HG02870 (cell line): ENCODE measurements around the gene PBX3.

Experiments
- ATAC-seq: cut with Tn5 transposase; IDR thresholded peaks from one replicate; pipeline ENCODE4 v1.9.1; 2021; ENCODE audit warnings: mild to moderate bottlenecking, moderate library complexity; ENCODE audit not compliant: unreplicated experiment

The PBX3 gene

DNA sequence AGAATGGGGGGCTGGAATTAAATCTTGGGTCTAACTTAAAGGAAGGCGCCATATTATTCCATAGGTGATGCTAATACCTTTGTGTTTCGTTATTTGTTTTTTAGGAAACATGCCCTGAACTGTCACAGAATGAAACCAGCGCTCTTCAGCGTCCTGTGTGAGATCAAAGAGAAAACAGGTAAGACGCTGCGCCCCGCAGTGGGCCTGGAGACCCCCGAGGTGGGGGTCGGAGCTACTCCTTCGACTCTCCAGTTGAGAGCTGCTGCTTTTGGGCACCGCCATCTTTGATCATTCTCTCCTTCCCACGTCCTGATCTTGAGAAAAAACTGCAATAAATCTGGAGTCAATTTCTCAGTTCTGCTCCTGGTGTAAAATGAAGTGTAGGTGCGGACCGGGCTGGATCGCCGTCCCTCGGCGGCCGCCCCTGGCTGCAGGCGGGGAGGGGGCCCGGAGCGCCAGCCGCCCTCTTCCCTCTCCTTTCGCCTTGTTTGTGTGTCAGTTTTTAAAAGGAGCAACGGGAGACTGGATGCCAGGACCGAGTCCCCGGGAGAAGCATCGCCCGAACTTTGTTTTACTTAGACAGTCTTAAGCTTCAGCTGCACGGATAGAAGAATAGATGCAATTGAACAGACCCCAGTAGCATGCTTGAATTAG, 1.4 kb downstream of the PBX3 start:
- no peak for ATAC-seq

DNA sequence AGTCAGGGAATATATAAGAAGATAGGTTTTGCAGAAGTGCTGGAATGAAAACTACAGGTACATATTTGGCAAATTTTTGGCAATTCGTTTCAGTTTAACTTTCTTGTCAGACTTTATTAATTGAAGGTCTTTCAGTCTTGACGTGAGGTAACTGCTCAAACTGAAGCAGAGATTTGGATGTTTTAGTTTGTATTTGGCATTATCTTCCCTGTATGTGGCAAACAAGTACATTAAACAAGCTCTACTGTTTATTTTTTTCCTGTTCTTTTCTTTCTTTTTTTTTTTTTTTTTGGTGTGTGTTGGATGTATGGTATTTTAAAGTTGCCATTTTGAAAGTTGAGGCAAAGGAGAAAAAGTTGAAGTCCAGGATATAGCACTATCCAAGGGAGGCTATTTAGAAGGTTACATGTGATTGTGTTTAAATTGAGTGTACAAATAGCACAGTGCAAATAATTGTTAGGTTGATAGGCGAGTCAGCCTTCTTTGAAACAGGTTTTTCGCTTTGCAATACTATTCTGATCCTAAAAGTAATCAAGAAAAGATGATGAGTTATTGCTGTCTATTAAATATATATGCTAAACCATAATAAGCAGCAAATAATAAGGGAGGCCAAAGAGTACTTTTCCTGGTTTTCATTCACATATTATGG, 2.2 kb downstream of the PBX3 start:
- no peak for ATAC-seq

- ATAC-seq = no peak
Measured at GRCh38 chr9:125749951-125750626, 2.9 kb downstream of the PBX3 start.

DNA sequence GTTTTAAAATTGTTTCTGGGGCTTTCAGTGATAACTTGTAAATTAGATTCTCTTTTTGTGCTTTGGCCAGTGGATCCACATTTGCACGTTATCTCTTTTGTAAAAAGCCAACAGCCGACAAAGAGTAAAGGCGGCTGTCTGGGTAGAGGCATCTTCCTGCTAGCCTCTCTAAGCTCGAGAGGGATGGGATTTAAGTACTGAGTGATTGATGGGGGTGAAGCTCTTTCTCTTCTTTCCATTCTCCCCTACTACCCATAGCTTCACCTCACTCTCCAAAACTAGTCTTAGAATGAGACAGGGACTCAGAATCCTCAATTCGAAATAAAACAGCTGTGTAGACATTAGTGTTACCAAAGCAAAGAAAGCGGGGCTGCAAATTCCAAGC, 3.4 kb downstream of the PBX3 start:
- no peak for ATAC-seq

DNA sequence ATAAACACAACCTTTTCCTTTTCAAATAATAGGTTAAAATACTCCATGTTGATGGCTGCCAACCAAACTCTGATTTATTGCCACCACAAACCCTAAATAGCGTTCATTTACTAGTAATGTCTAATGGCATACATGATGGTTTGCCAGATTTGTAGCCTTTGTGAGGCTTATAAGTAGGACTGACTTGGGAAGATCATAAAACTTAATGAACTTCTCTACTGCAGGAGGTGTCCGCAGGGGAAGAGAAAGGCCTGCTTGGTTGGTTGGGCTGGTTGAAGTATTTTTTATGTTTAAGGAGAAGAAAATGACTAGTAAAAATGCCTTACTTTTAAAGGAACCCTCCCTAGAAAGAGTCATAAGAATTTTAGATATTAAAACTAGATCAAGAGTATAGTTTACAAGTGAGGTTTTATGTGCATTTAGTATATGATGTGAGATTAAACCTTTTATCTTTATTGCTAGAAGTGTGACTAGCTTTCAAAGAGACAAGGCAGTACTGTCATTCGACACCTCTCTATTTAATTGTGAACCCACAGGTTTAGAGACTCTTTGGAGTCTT, 5.0 kb downstream of the PBX3 start:
- no peak for ATAC-seq

- no peak for ATAC-seq
Measured at GRCh38 chr9:125754096-125754495, 6.9 kb downstream of the PBX3 start.

DNA sequence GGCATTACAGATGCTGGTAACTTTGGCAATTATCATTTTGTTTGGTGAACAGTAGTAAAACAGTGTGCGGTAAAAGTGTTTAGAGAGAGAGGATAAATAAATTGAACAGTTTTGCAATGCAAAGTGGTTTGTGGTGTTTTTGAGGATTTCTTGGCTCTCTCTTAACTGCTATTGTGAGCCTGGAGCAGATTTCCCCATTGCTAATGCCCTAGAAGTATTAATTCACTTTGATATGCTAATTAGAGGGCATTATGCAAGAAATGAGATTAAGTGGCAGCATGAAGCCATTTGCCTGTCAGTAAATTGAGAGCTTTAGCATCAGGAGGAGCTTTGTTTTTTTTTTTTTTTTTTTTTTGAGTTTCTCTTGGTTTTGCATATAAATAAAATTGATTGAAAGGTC, 8.2 kb downstream of the PBX3 start:
- ATAC-seq = no peak

GRCh38 chr9:125756518-125756917, 9.3 kb downstream of the PBX3 start:
- no peak for ATAC-seq

- no peak for ATAC-seq
Measured at GRCh38 chr9:125757834-125758233, 10.7 kb downstream of the PBX3 start.

DNA sequence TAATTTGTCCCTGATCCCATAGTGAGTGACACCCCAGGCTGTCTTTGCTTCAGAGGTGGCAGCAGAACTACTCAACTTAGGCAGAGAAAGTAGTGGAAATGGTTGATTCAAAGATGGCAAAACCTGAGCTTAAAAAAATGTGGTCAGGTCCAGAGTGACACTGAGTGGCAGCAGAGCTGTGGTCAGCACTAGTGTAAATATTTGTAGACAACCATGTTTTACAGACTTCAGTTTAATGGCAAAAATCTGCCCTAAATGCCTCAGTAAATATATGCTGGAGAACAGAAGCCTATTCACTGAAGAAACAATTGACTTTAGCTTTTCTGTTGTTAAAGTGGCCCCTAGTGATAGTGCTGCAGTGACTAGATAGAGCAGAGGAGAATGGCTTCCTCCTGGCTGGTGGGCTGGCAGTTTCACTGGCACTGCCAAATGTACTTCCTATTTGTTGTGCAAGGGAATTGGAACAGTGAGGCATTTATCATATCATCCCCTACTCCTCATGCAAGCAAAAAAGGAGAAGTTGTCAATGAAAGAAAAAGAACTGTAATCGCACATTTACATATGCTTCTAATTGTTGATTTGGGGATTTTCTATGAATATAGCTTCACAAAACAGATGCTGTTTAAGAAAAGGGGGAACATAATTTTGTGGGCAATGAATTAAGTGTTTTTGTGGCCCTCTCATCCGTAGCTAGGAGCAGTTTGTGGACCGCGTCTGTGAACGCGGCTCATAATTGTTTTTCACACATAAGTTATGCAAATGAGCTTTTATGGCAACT, 12.0 kb downstream of the PBX3 start:
- ATAC-seq = no peak

DNA sequence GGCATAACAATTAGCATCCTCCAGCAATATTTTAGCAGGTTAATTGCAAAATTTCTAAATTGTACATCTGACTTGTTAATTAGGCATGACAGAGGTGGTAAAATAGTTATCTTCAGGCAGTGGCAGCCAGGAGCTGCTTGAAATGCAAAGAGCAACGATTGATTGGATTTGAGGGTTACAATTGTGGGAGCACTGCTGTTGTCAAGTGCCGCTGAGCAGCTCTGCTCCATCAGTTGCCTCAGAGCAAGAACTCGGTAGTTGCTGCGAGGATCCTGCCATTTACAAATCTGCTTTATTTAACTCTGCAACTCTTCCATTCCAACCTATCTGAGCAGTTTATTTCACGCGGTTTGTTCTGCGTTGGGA, 12.6 kb downstream of the PBX3 start:
- no peak for ATAC-seq

DNA sequence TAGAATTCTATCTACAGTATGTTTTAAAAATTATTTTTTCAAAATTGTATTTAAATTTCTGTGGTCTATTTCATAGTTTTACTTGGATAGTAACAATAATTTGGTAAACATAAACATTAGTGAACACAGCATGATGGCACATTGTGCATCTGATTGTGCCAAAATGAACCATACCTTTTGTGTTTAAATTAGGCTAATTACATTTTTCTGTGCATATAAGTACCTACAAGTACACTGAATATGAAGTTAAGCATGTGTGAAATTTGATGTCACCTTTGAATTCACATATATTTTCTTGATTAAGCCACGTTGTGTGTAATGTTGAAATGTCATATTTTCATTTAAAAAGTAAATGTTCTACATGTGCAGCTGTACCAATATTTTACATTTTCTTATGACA, 13.4 kb downstream of the PBX3 start:
- no peak for ATAC-seq

DNA sequence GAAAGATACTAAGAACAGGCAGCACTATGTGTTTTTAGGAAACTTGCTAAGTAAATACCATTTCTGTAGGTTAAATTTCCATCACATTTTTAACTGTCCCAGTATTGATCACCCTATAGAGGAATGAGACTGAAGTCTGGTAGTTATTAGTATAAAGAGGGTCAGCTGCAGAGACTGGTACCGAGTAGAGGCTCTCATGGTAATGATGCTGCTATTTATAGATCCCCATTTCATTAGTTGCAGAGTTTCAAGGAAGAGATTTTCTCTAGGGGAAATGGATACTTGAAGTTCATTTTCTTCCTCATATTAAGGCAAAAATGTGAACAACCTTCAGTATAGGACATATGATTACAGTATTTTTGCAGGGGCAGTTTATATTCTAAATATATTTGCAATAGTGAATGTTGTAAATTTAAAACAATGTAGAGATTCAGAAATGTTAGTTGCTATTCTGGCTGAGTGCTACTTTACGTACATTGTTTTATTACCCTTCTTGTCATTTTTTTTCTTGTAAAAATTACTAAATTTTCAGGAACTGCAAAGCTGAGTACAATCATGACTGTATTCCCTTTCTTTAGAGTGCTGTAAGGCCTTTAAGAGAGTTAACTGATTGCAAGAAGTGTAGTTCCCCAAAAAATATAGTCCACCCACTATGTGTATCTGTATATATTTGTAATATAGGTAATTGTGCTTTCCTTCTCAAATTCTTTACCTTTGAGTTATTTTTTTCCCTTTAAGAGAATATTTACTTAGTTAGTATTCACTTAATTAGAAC, 14.7 kb downstream of the PBX3 start:
- no peak for ATAC-seq

DNA sequence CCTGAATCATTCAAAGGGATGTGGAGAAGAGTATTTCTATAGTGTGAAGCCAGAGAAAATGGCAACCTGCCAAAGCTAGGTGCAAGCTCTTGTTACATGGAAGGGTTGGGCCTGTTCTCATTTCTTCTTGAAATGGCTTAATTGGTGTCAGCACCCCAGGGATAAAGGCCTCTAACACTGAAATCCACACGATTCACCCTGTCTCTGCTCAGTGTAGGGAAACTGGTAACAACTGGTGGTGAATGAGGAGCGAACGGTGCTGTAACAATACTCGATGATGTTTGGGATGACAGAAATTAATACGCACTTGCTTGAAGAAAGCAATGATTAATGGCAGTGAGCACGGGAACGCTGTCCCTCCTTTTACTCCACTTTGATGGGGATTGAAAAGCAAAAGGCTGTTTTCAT, 16.2 kb downstream of the PBX3 start:
- no peak for ATAC-seq

DNA sequence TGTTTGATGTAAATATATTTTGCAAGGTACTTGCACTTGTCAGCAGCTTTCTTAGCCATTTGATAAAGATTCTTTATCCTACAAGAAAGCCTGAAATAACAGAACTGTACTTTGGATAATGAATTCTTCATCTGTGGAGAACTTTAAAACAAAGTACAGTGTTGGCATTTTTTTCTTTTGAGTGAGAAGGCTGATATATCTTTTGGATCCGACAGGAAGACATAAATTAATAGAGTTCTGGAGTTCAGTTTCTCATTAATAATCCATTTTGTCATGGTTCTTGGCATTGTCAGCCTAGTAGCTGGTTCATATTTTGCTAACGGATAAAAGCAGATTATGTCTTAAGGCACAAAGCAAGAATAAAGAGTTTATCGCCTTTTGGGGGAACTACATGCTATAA, 17.0 kb downstream of the PBX3 start:
- no peak for ATAC-seq

DNA sequence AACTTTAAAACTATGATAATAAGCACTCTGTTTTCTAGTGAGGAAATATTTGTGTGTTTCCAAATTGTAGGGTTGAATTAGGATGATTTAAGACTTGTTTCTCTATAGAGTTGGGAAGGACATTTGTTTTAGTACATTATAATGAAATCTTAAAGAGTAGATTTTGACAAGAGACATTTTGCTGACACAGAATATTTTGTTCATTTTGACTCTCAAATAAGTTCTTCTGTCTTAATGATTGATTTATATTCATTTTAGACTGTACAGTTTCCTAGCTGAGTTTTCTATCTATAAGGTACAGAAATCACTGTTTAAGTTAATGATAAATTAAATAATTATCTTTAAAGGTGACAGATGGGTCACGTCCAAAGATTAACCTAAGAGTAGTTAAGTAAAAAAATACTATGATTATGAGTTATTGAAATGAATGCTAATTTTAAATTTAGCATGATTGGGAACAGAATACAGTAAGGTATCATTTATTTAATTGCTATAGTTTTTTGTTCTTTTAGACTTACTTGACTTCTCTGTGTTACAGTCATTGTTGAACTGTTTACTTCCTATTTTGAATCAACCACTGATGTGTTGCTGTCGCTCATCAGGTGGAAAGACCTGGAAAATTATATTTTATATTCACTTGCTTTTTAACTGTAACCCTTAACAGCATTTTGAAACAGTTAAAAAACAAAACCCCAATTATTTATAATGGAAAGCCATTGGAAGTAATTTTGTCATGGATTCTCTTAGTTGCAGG, 19.5 kb downstream of the PBX3 start:
- no peak for ATAC-seq

DNA sequence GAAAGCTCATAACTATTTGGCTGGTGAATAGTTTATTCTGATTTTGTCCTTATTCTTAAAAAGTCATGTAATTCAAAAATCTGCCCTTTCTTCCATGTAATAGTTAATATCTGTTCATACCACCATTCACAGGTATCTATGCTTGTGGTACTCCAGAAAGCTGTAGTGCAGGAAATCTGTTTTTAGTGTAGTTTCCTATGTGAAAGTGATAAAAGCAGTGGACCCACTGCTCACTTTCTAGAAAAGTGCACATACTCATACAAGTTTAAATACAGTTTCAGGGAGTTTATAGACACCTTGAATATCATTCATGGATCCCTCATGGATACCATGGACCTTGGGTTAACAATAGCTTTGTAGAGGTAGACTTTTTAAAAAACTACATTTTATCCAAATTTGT, 20.2 kb downstream of the PBX3 start:
- ATAC-seq = no peak

- ATAC-seq = no peak
Measured at GRCh38 chr9:125768803-125769202, 21.6 kb downstream of the PBX3 start.

- no peak for ATAC-seq
Measured at GRCh38 chr9:125771037-125771436, 23.9 kb downstream of the PBX3 start.

GRCh38 chr9:125772740-125773139, 25.6 kb downstream of the PBX3 start:
- ATAC-seq = no peak
